HG02759 (cell line): ENCODE data around the gene AGT.
"Not testable (repeated sequence)": the region's sequence is repeated elsewhere in the genome, so short reads cannot be mapped to it uniquely, and the experiment has no call there.

ENCODE experiments used
- ATAC-seq: cut with Tn5 transposase; IDR thresholded peaks from one replicate; pipeline ENCODE4 v1.9.1; 2021; ENCODE audit warnings: mild to moderate bottlenecking, moderate library complexity; ENCODE audit not compliant: unreplicated experiment

AGT gene

DNA sequence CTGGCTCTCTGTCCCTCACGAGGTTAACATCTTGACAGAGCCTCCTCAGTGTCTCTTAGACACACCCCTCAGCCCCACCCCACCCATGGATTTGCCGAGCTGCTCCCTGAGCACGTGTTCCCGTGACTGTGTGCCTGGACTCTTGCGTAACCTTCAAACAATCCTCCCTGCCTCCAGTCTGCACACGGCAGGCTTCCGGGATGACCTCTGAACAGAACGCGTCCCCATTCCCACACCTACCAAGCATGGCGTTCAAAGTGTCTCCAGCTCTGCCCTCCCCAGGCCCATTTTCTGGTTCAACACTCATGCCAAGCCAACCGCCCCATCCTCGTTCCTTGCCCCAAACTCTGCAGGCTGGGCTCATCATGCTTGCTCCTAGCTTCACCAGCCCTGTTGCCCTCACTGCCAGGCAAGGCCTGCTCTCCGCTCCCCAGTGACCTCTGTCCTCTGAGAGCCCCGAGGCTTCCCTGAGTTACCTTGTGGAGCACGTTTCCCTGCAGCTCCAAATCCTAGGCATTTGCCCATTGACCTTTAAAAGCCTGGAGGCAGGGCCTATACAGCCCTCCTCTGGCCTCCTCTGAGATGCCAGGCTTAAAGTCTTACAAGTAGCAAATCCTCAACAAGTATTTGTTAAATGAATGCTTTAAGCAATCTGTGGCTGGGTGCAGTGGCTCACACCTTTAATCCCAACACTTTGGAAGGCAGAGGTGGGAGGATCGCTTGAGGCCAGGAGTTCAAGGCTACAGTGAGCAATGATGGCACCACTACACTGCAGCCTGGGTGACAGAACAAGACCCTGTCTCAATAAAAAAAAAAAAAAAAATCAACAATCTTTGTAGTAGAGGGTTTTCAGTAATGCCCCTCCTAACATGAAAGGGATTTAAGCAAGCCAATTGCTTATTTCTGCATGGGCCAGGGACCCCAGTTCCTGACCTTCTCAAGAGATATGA, 5.0 kb downstream of the AGT start:
- ATAC-seq = no peak

- ATAC-seq = no peak
Measured at GRCh38 chr1:230707732-230708630, 5.9 kb downstream of the AGT start.

DNA sequence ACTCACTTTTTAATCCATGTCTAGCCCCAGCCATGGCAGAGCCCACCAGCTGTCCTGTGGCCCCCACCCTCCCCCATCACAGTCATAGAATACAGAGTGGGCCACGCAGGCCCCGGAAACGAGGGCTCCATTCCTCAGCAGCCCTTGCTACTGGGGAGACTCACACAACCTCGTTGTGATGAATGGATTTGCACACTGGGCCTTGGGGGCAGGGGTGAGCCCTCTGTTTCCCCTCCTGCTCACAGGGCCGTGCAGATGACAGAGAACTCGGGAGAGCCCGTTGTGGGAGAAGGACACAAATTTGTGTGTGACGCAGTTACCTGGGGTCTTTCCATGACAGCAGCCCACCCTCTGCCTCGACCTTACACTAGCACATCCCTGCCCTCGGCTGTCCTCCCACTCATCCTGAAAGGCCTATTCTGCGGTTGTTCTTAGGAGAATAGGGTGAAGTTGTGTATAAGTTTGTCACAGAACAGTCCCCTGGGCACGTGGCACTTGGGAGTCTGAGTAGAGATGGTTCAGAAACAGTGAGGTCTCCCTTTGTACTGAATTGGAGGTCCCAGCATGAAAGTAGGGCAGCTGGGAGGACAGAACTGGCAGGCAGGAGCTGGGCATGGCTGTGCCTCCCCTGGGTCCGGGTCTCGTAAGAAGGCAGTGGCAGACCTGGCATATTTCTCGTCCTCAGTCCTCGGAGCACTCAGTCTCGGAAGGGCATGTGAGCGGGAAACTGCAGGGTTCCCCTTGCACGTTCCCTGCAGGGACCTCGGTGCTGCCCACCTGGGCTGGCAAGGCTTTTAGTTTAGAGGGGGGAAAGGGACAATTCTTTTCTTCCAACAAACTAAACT, 6.8 kb downstream of the AGT start:
- no peak for ATAC-seq

GRCh38 chr1:230706020-230706699, 7.8 kb downstream of the AGT start:
- no peak for ATAC-seq

DNA sequence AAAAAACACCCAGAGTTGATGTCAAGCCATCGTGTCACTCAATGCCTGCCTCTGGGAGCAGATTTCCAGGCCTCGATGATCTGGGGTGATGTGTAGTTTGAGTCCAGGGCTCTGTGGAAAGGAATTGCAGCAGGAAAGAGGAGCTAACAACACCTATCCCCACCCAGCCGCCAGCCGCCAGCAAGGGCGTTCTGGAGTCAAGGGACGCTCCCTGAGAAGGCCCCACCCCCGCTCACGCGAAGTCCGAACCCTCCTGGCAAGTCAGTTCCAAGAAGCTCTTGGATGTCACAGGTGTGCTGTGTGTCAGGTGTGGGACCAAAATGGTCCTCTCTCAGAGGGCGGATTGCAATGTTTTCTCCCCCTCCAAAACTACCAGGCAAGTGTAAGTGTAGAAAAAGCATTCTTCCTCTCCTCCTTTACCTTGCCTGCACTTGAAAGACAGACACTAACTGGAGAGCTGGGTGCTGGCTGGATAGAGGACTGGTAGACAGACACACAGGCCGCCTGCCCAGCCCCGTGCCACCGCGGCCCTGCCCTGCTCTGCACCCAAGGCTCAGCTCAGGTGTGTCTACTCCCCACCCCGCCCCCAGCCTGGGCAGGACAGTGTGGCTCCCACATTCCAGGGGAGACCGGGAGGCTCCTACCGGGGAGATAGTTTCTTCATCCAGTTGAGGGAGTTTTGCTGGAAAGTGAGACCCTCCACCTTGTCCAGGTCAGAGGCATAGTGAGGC, 8.5 kb downstream of the AGT start:
- ATAC-seq = no peak

DNA sequence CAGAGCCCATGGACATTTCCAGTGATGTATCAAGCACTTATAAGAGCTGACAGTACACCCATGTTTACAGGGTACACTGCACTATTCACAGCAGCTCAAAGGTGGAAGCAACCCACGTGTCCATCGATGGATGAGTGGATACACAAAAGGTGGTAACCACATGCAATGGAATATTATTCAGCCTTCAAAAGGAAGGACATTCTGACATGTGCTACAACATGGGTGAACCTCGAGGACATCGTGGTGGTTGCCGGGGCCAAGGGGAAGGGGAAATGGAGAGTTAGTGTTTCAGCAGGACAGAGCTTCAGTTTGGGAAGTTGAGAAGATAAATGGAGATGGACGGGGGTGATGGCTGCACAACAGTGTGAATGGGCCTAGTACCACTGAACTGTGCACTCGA, 9.1 kb downstream of the AGT start:
- ATAC-seq = no peak

- no peak for ATAC-seq
Measured at GRCh38 chr1:230703679-230704385, 10.1 kb downstream of the AGT start.

GRCh38 chr1:230702934-230703678, 10.8 kb downstream of the AGT start:
- no peak for ATAC-seq

GRCh38 chr1:230701895-230702768, 11.8 kb downstream of the AGT start:
- no peak for ATAC-seq

DNA sequence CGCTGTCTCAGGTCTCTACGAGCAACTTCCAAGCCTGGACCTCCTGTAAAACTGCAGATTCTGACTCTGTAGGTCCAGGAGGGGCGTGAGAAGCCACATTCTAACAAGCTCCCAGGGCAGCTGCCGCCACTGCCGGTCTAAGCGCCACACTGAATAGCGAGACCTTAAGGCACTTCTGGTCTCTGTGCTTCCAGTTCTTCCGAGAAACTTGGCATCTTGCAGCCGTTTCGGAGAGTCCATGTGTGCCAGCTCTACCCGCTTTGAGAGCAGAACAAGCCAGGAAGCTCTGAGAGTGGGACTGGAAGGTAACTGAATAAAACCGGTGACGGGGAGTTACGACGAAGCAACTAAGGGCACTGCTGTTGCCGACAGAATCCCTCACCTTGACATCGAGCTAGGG, 12.5 kb downstream of the AGT start:
- ATAC-seq = no peak

DNA sequence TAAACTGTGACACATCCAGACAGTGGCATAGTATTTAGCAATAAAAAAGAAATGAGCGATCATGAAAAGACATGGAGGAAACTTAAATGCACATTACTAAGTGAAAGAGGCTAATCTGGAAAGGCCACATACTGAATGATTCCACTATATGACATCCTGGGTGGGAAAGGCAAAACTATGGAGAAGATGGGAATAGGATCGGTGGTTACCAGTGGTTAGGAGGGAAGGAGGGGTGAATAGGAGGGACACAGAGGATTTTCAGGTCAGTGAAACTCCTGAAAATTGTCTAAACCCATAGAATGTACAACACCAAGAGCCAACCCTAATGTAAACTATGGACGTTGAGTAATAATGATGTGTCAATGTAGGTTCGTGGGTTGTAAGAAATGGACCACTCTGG, 13.8 kb downstream of the AGT start:
- no peak for ATAC-seq

DNA sequence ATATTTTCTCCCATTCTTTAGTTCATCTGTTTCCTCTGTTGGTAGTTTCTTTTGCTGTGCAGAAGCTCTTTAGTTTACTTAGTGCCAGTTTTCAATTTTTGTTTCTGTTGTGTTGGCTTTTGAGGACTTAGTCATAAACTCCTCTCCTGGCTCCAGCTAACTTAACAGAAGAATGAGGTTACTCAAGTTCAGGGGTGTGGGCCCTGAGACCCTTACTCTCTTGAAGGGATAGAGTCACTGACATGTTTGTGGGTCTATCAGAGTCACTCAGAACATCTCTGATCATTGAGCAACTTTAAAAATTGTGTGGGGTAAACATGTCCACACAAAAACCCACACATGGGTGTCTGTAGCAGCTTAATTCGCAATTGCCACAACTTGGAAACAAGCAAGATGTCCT, 14.2 kb downstream of the AGT start:
- ATAC-seq = no peak

DNA sequence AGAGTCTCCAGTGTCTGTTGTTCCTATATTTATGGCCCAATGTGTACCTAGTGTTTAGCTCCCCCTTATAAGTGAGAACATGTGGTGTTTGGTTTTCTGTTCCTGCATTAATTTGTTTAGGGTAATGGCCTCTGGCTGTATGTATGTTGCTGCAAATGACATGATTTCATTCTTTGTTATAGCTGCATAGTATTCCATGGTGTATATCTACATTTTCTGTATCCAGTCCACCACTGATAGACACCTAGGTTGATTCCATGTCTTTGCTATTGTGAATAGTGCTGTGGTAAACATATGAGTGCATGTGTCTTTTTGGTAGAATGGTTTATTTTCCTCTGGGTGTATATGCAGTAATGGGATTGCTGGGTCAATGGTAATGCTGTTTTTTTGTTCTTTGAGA, 15.0 kb downstream of the AGT start:
- ATAC-seq = not testable (repeated sequence)

DNA sequence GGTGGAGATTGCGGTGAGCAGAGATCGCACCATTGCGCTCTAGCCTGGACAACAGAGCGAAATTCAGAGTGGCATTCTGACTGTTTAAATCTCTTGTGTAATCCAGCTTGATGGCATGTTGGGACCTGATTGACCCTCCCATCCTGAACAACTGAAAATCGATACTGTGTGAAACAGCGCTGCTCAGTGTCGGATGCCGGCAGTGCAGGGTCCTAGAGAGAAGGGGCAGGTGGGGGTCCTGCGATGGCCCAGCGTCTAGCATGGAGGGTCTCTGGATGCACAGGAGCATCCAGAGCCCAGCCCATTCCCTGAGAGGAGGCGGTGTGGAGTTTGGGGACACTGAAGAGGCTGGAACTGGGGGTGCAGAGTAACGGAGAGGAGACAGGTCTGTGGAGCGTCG, 15.8 kb downstream of the AGT start:
- ATAC-seq = no peak

DNA sequence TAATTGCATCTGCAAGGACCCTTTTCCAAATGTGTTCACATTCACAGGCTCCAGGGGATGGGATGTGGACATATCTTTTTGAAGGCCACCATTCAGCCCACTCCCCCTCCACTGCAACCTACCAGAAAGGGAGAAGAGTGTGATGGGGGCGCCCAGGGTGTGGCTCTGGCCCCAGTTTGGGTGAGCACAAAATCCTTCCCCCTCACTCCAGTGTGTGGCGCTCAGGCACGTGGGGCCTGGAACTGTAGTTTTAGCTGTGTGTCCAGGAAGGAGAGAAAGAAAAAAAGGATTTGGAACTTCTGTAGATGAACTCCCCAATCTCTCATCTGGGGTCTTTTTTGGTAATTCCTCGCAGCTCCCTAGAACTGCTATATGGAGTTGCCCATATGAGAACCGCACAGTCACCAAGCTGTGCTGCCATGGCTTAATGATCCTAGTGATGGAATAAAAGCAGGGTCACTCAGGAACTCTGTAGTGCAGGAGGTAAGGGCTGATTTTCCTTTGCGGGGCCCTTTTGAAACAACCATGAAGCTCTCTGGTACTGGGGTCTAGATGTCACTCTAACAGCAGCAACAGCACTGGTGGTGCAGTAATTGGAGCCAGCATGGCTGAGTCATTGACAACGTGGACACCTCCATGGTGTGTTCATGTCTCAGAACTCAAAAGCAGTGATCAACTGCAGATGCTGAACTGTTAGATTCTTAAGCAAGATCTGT, 17.0 kb downstream of the AGT start:
- ATAC-seq = no peak

DNA sequence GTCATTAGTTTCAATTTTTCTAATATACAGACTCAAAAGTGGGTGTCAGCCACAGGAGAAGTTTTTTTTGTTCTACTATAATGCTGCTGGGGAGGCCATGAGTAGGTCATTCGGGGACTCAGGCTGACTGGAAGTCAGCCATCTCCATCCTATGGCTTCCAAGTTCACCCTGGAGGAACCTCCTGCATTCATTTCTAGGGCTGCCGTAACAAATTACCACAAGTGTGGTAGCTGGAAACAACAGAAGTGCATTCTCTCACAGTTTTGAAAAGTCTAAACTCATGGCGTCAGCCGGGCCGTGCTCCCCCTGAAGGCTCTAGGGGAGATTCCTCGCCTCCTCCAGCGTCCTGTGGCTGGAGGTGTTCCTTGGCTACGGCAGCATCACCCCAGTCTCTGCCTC, 17.7 kb downstream of the AGT start:
- no peak for ATAC-seq

DNA sequence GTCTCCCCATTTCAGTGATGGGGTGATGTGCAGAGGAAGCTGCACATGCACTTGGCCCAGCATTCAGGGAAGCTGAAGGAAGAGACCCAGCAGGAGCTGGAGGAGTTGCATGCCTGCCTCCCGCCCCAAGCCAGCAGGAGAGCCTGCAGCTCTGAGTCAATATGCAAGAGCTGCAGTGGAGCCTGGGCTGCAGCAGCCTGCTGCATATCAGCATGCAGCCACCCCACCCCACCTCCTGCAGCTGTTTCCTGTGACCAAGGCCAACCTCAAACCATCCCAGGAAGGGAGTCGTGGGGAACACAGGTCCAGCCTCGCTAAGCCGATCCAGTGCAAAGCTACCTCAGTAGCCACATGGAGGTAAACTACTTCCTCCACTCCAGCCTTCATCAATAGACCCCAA, 18.9 kb downstream of the AGT start:
- ATAC-seq = no peak
